Calu3 (cell line): ENCODE data around the gene CCT6A. TPM values are rescaled to one million over a fixed set of nuclear protein-coding genes. Genes with fewer than 3 reads are reported as not detected.
"Not testable (repeated sequence)": the region's sequence is repeated elsewhere in the genome, so short reads cannot be mapped to it uniquely, and the experiment has no call there.

Source experiments
- BruUV-seq: library from RNA; stranded (reverse); fragments of 400-500 nt; replicated peaks from 2 replicates; lab custom pipeline; 2021; lab: Mats Ljungman, UMichigan
- CTCF ChIA-PET: fragments of 300-600 bp; sonication (Branson Sonifier 250); formaldehyde crosslinking; loops from one replicate; lab custom pipeline; 2022; ENCODE audit warnings: antibody characterized with exemption; lab: Charles Lee
- DNase-seq: peaks from one replicate; pipeline ENCODE4 v3.0.0; 2022
- H3K27ac Mint-ChIP-seq: one replicate; pipeline ENCODE4 v1.8.0; 2022; ENCODE audit warnings: mixed read lengths; ENCODE audit not compliant: unreplicated experiment
- H3K27me3 Mint-ChIP-seq: one replicate; pipeline ENCODE4 v1.8.0; 2022; ENCODE audit warnings: mixed read lengths; ENCODE audit not compliant: unreplicated experiment
- H3K36me3 Mint-ChIP-seq: one replicate; pipeline ENCODE4 v1.8.0; 2022; ENCODE audit warnings: mild to moderate bottlenecking, moderate library complexity, mixed read lengths; ENCODE audit not compliant: insufficient read depth, unreplicated experiment
- H3K4me1 Mint-ChIP-seq: one replicate; pipeline ENCODE4 v1.8.0; 2022; ENCODE audit warnings: mild to moderate bottlenecking, low read depth, mixed read lengths; ENCODE audit not compliant: unreplicated experiment
- H3K4me3 Mint-ChIP-seq: one replicate; pipeline ENCODE4 v1.8.0; 2022; ENCODE audit warnings: mild to moderate bottlenecking, low read depth, moderate library complexity, mixed read lengths; ENCODE audit not compliant: unreplicated experiment
- H3K9me3 Mint-ChIP-seq: one replicate; pipeline ENCODE4 v1.8.0; 2022; ENCODE audit warnings: low read depth, mixed read lengths; ENCODE audit not compliant: unreplicated experiment
- intact Hi-C: fragments of 100-400 bp; cut with micrococcal nuclease; formaldehyde crosslinking; loops from one replicate; pipeline ENCODE4 v1.10.0; 2022; ENCODE audit not compliant: unreplicated experiment
- total RNA-seq: library from RNA; stranded (reverse); gene quantifications from 2 replicates; pipeline ENCODE4 v1.2.3, GENCODE V29; 2022
- TF ChIP-seq, protein P1 (sequence below): fragments of 200-600 bp; IDR thresholded peaks from one replicate; pipeline ENCODE4 v1.8.0; 2022; ENCODE audit warnings: antibody characterized with exemption; ENCODE audit not compliant: unreplicated experiment

The CCT6A gene
- total RNA-seq, 1 experiment from 2014 or later: 421 TPM

GRCh38 chr7:56028942-56029630, 22.5 kb upstream of the CCT6A start:
- CTCF ChIA-PET: interaction anchor here (0.6 to 0.7 kb wide), 2 partner anchors 26 to 380 kb away, joined by 6 to 7 read pairs; no protein-coding TSS in a partner anchor
- Mint-ChIP-seq H3K4me3 (no peak overlapping the region), H3K27ac (no peak overlapping the region), H3K36me3 (peaks cover 89% of the 10 kb centered on the region), H3K9me3 (no peaks in the 10 kb centered on the region), H3K4me1 (peaks cover 13% of the 10 kb centered on the region), H3K27me3 (no peaks in the 10 kb centered on the region)
- no TSS peak for BruUV-seq
- intact Hi-C loops: no loop called here
- no peak for DNase-seq
- TF ChIP-seq, protein P1, sequence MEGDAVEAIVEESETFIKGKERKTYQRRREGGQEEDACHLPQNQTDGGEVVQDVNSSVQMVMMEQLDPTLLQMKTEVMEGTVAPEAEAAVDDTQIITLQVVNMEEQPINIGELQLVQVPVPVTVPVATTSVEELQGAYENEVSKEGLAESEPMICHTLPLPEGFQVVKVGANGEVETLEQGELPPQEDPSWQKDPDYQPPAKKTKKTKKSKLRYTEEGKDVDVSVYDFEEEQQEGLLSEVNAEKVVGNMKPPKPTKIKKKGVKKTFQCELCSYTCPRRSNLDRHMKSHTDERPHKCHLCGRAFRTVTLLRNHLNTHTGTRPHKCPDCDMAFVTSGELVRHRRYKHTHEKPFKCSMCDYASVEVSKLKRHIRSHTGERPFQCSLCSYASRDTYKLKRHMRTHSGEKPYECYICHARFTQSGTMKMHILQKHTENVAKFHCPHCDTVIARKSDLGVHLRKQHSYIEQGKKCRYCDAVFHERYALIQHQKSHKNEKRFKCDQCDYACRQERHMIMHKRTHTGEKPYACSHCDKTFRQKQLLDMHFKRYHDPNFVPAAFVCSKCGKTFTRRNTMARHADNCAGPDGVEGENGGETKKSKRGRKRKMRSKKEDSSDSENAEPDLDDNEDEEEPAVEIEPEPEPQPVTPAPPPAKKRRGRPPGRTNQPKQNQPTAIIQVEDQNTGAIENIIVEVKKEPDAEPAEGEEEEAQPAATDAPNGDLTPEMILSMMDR: no peak

- Mint-ChIP-seq H3K27me3 (no peaks in the 10 kb centered on the region), H3K9me3 (no peaks in the 10 kb centered on the region), H3K27ac (no peak overlapping the region), H3K36me3 (peaks cover 89% of the 10 kb centered on the region), H3K4me3 (no peak overlapping the region), H3K4me1 (peaks cover 13% of the 10 kb centered on the region)
- TF ChIP-seq, protein P1: no peak
- BruUV-seq: no TSS peak
- DNase-seq: no peak
- intact Hi-C loops: no loop called here
- CTCF ChIA-PET: no interaction called here
These were observed 21.2 kb upstream of the CCT6A start for GRCh38 chr7:56030340-56030739.

DNA sequence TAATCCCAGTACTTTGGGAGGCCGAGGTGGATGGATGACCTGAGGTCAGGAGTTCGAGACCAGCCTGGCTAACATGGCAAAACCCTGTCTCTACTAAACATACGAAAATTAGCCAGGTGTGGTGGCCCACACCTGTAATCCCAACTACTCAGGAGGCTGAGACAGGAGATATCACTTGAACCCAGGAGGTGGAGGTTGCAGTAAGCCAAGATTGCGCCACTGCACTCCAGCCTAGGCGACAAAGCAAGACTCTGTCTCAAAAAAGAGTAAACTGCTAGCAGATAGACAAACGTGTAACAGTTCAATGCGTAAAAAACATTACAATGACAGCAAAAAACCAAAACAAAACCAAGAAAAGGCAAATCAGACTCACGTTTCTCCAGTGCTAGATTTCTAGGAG, 20.0 kb upstream of the CCT6A start:
- intact Hi-C loops, CTCF ChIA-PET, DNase-seq, H3K9me3 Mint-ChIP-seq, H3K27me3 Mint-ChIP-seq, BruUV-seq: not testable (repeated sequence)
- Mint-ChIP-seq H3K36me3 (peaks cover 76% of the 10 kb centered on the region), H3K4me3 (peak overlapping the region; percentile 81), H3K4me1 (peaks cover 13% of the 10 kb centered on the region), H3K27ac (peak overlapping the region; percentile 18)

- H3K4me3 Mint-ChIP-seq: peak overlapping the region; percentile 81
- peaks cover 66% of the 10 kb centered on the region for H3K36me3 Mint-ChIP-seq
- DNase-seq, BruUV-seq, H3K27me3 Mint-ChIP-seq, H3K9me3 Mint-ChIP-seq, intact Hi-C loops: not testable (repeated sequence)
- peak overlapping the region; percentile 18 for H3K27ac Mint-ChIP-seq
- CTCF ChIA-PET: interaction anchor here (0.7 kb wide), 1 partner anchor 59 kb away, joined by 3 read pairs; no protein-coding TSS in a partner anchor
- peaks cover 13% of the 10 kb centered on the region for H3K4me1 Mint-ChIP-seq
These were observed 19.0 kb upstream of the CCT6A start for GRCh38 chr7:56032578-56032977.

- Mint-ChIP-seq H3K27me3 (no peaks in the 10 kb centered on the region), H3K36me3 (peaks cover 58% of the 10 kb centered on the region), H3K4me3 (peak overlapping the region; percentile 81), H3K4me1 (peaks cover 13% of the 10 kb centered on the region), H3K9me3 (no peaks in the 10 kb centered on the region), H3K27ac (peak overlapping the region; percentile 66)
- intact Hi-C loops: loop anchor here (2.0 kb wide), 1 partner anchor 17 kb away; the partner anchor contains the start of genes CCT6A and PSPH
- TF ChIP-seq, protein P1: peak; percentile 52
- peak; percentile 85 for DNase-seq
- CTCF ChIA-PET: interaction anchor here (0.6 to 1.3 kb wide), 17 partner anchors 8 to 72 kb away, joined by 3 to 8 read pairs (median 4); partner anchors contain the start of genes CCT6A, PHKG1, PSPH and SUMF2
- TSS peak; percentile 35 for BruUV-seq
These were observed 17.7 kb upstream of the CCT6A start for GRCh38 chr7:56033671-56034432.
